Endothelial cell of umbilical vein (primary cell): ENCODE data around the gene PAK2. TPM values are rescaled to one million over a fixed set of nuclear protein-coding genes. Genes with fewer than 3 reads are reported as not detected.

ENCODE experiments used
- BruUV-seq: library from RNA; stranded (reverse); fragments of 400-500 nt; replicated peaks from 2 replicates; lab custom pipeline; 2021; lab: Mats Ljungman, UMichigan
- CTCF ChIA-PET: fragments of 300-600, 350-600 bp; sonication (Branson Sonifier 250); formaldehyde crosslinking; loops from one replicate; lab custom pipeline; 2021; ENCODE audit warnings: antibody characterized with exemption, inconsistent platforms; lab: Charles Lee
- POLR2A ChIA-PET: fragments of 300-600, 350-600 bp; sonication (Branson Sonifier 250); formaldehyde crosslinking; loops from one replicate; lab custom pipeline; 2021; ENCODE audit warnings: antibody characterized with exemption, inconsistent platforms; lab: Charles Lee
- DNase-seq: peaks from one replicate; pipeline ENCODE4 v3.0.0-alpha.2; 2011; ENCODE audit warnings: low read depth, low spot score
- FAIRE-seq: peaks from 2 replicates; lab custom pipeline; 2011; peaks lifted over from hg19 to GRCh38; lab: Jason Lieb, UNC
- H2AFZ ChIP-seq: 2 replicates; pipeline ENCODE4 v1.6.0; 2012; ENCODE audit warnings: low read depth, low read length, control low read depth, inconsistent platforms
- H3K27ac ChIP-seq: 2 replicates; pipeline ENCODE4 v1.5.1; 2011; ENCODE audit warnings: low read depth, mild to moderate bottlenecking, control low read depth, low read length, moderate library complexity; ENCODE audit not compliant: insufficient read depth
- H3K27me3 ChIP-seq, 2 experiments: 2 replicates each; pipeline versions ENCODE4 v1.6.0 to v1.6.1; 2011; ENCODE audit warnings: low read length in 2 of 2, mixed read lengths in 1 of 2; ENCODE audit not compliant: control insufficient read depth in 2 of 2, insufficient read depth in 2 of 2
- H3K36me3 ChIP-seq, 2 experiments: 2 replicates in 1 of 2; 3 replicates in 1 of 2; pipeline ENCODE4 v1.5.1; 2011; ENCODE audit warnings: low read length in 2 of 2, mild to moderate bottlenecking in 1 of 2, moderate library complexity in 1 of 2; ENCODE audit not compliant: control insufficient read depth in 2 of 2, insufficient read depth in 2 of 2; ENCODE audit errors: extremely low read depth in 1 of 2
- H3K4me1 ChIP-seq: 3 replicates; pipeline ENCODE4 v1.5.1; 2011; ENCODE audit warnings: mild to moderate bottlenecking, low read length; ENCODE audit not compliant: control insufficient read depth, insufficient read depth; ENCODE audit errors: extremely low read depth
- H3K4me2 ChIP-seq: 2 replicates; pipeline ENCODE4 v1.6.1; 2011; ENCODE audit warnings: low read length, control low read depth, mixed read lengths; ENCODE audit not compliant: insufficient read depth
- H3K4me3 ChIP-seq, 3 experiments: fragments of 200-600 bp in 1 of 3; sonication (generic), shearing (Covaris generic) in 1 of 3; replicated peaks in 1 of 3; 2 replicates each; pipeline ENCODE4 v1.5.1; 2011 to 2016; ENCODE audit warnings: control low read depth in 3 of 3, low read length in 3 of 3, mild to moderate bottlenecking in 2 of 3, inconsistent platforms in 1 of 3, low read depth in 1 of 3, moderate library complexity in 1 of 3; ENCODE audit not compliant: insufficient read depth in 1 of 3
- H3K79me2 ChIP-seq: 2 replicates; pipeline ENCODE4 v1.6.0; 2012; ENCODE audit warnings: low read length, inconsistent platforms; ENCODE audit not compliant: control insufficient read depth, insufficient read depth
- H3K9ac ChIP-seq: replicated peaks from 2 replicates; pipeline ENCODE3; 2011; ENCODE audit warnings: low read length, control low read depth; ENCODE audit not compliant: insufficient read depth; ENCODE audit errors: extremely low read depth
- H3K9me1 ChIP-seq: replicated peaks from 3 replicates; pipeline ENCODE4 v1.6.0; 2011; ENCODE audit warnings: mild to moderate bottlenecking, low read length; ENCODE audit not compliant: control insufficient read depth, insufficient read depth; ENCODE audit errors: extremely low read depth
- H3K9me3 ChIP-seq: replicated peaks from 2 replicates; pipeline ENCODE4 v1.5.1; 2012; ENCODE audit warnings: low read length, inconsistent platforms; ENCODE audit not compliant: control insufficient read depth, insufficient read depth
- H4K20me1 ChIP-seq: replicated peaks from 2 replicates; pipeline ENCODE3; 2011; ENCODE audit warnings: mild to moderate bottlenecking, low read length; ENCODE audit not compliant: control insufficient read depth, insufficient read depth; ENCODE audit errors: extremely low read depth
- EZH2 ChIP-seq: IDR thresholded peaks from 2 replicates; pipeline ENCODE4 v1.6.1; 2012; ENCODE audit warnings: borderline replicate concordance, low read depth, mild to moderate bottlenecking, moderate library complexity, low read length, inconsistent platforms; ENCODE audit not compliant: severe bottlenecking
- FOS ChIP-seq: IDR thresholded peaks from 2 replicates; pipeline ENCODE4 v1.6.1; 2011; ENCODE audit warnings: mild to moderate bottlenecking, low read length, moderate library complexity, borderline replicate concordance; ENCODE audit not compliant: insufficient read depth
- GATA2 ChIP-seq: IDR thresholded peaks from 2 replicates; pipeline ENCODE4 v1.7.0; 2011; ENCODE audit warnings: low read depth, mild to moderate bottlenecking, moderate library complexity, mixed read lengths, low read length; ENCODE audit not compliant: insufficient read length, insufficient read depth
- JUN ChIP-seq: IDR thresholded peaks from 2 replicates; pipeline ENCODE4 v1.6.1; 2011; ENCODE audit warnings: borderline replicate concordance, low read depth; ENCODE audit not compliant: insufficient read length, insufficient read depth
- MYC ChIP-seq: IDR thresholded peaks from one replicate; pipeline ENCODE4 v1.6.1; 2011; ENCODE audit warnings: mild to moderate bottlenecking, low read depth, low read length
- POLR2A ChIP-seq: IDR thresholded peaks from 2 replicates; pipeline ENCODE4 v1.6.1; 2012; ENCODE audit warnings: low read depth, mild to moderate bottlenecking, control low read depth, low read length
- POLR2AphosphoS5 ChIP-seq: IDR thresholded peaks from 2 replicates; pipeline ENCODE4 v1.6.1; 2012; ENCODE audit warnings: low read depth, mild to moderate bottlenecking, control low read depth, low read length, moderate library complexity; ENCODE audit not compliant: insufficient read depth
- dilution Hi-C: fragments of 300-500 bp; cut with MboI; formaldehyde crosslinking; loops from one replicate; pipeline ENCODE4 v1.15.0; 2019; ENCODE audit warnings: low sequenced_read_pairs; ENCODE audit not compliant: extremely low pct_ligation_motif_present
- intact Hi-C: fragments of 100-400 bp; cut with micrococcal nuclease; formaldehyde crosslinking; loops from one replicate; pipeline ENCODE4 v1.10.0; 2022
- polyA plus RNA-seq, 4 experiments: library from polyadenylated mRNA; depleted of rRNA in 3 of 4; stranded (reverse) in 3 of 4; unstranded in 1 of 4; fragments of >200 nt; gene quantifications; 2 replicates each; pipeline versions ENCODE4 v1.2.1 to v1.2.3, GENCODE V29; 2011 to 2012; ENCODE audit warnings: missing spikeins in 1 of 4
- total RNA-seq: library from RNA; stranded (reverse); gene quantifications from 2 replicates; pipeline ENCODE4 v1.2.3, GENCODE V29; 2021
- TF ChIP-seq, protein P1 (sequence below): IDR thresholded peaks from 2 replicates; pipeline ENCODE4 v1.6.1; 2011; ENCODE audit not compliant: insufficient read depth, insufficient read length
- TF ChIP-seq, protein P2 (sequence below), 2 donors: IDR thresholded peaks; 1 replicate in 1 of 2; 2 replicates in 1 of 2; pipeline ENCODE4 v1.5.1; 2011; ENCODE audit warnings: low read length in 2 of 2, mild to moderate bottlenecking in 2 of 2, moderate library complexity in 2 of 2, control low read depth in 1 of 2, inconsistent platforms in 1 of 2, low read depth in 1 of 2; ENCODE audit not compliant: insufficient read depth in 1 of 2; ENCODE audit errors: extremely low read depth in 1 of 2

Gene PAK2
- total and polyA plus RNA-seq, 2 donors (not counting 3 experiments of a cell fraction or from before 2014, with no cell fraction given) = 22.6 to 98.9 TPM

DNA sequence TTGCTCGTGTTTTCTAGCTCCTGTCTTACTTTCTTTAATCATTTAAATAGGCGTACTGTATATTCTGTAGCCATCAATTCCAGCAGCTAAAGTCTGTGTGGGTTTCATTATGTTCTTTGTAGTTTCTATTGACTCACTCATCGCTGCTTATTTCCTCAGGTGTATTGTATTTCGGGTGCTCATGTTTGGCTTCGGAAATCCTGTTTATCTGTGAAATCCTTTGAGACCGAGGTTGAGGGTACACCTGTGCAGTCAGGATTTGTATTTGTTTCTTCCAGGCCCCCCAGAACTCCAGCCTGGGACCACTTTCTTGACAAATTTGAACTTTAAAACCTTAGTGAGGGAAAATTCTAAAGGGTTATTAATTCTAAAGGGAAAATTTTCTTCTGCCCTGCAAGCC, 2.0 kb upstream of the PAK2 start:
- dilution Hi-C loops = no loop called here
- TF ChIP-seq POLR2AphosphoS5 = no peak
- no peak for TF ChIP-seq MYC
- no peak for TF ChIP-seq FOS
- no peak for TF ChIP-seq JUN
- TF ChIP-seq, protein P1, sequence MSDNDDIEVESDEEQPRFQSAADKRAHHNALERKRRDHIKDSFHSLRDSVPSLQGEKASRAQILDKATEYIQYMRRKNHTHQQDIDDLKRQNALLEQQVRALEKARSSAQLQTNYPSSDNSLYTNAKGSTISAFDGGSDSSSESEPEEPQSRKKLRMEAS = no peak
- TF ChIP-seq POLR2A = no peak
- TF ChIP-seq GATA2 = no peak
- no peak for TF ChIP-seq EZH2
- TF ChIP-seq, protein P2, sequence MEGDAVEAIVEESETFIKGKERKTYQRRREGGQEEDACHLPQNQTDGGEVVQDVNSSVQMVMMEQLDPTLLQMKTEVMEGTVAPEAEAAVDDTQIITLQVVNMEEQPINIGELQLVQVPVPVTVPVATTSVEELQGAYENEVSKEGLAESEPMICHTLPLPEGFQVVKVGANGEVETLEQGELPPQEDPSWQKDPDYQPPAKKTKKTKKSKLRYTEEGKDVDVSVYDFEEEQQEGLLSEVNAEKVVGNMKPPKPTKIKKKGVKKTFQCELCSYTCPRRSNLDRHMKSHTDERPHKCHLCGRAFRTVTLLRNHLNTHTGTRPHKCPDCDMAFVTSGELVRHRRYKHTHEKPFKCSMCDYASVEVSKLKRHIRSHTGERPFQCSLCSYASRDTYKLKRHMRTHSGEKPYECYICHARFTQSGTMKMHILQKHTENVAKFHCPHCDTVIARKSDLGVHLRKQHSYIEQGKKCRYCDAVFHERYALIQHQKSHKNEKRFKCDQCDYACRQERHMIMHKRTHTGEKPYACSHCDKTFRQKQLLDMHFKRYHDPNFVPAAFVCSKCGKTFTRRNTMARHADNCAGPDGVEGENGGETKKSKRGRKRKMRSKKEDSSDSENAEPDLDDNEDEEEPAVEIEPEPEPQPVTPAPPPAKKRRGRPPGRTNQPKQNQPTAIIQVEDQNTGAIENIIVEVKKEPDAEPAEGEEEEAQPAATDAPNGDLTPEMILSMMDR (IDR thresholded peaks at IDR 0.05; ENCODE audit: extremely low read depth in 1 of 2, insufficient read depth in 1 of 2, low read depth in 1 of 2, low read length in 2 of 2) = no peak
- Histone ChIP-seq H3K9ac (no peak overlapping the region), H4K20me1 (no peaks in the 10 kb centered on the region), H3K9me1 (no peaks in the 10 kb centered on the region), H3K27ac (no peak overlapping the region), H3K27me3 (no peaks in the 10 kb centered on the region), H3K79me2 (peaks cover 28% of the 10 kb centered on the region), H2AFZ (no peak overlapping the region), H3K9me3 (no peaks in the 10 kb centered on the region), H3K4me1 (peaks cover 5% of the 10 kb centered on the region), H3K4me3 (no peak overlapping the region), H3K4me2 (no peak overlapping the region), H3K36me3 (no peaks in the 10 kb centered on the region)
- ChIA-PET POLR2A (no interaction called here), CTCF (no interaction called here)
- FAIRE-seq (no peak), DNase-seq (no peak)
- intact Hi-C loops = no loop called here
- no TSS peak for BruUV-seq
